NCI-H345 treated with DMSO at 0.1 percent for 48 hours (cell line): Measurements from ENCODE around the gene RAP2C.
"Not testable (repeated sequence)": the region's sequence is repeated elsewhere in the genome, so short reads cannot be mapped to it uniquely, and the experiment has no call there.

Source experiments
- DNase-seq: peaks from one replicate; lab custom pipeline; 2025; ENCODE audit not compliant: unreplicated experiment; lab: John Stamatoyannopoulos, UW

RAP2C gene

DNA sequence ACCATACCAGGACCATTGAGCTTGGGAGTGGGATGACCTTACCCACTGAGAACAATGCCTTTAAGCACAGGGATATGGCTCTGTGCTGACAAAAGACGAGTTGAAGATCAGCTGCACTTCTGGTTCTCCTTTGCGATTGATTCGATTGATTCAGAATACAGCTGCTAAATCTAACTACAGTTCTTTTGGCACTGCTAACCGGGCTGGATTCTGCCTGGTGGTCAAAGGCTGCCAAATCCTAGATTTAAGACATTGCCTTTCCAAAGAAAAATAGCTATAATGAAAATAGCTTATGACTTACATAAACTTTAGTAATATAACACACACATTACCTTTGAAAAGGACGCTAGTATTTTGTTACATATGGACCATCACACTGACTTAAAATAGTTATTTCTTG is 18.3 kb downstream of the RAP2C start:
- DNase-seq: no peak

DNA sequence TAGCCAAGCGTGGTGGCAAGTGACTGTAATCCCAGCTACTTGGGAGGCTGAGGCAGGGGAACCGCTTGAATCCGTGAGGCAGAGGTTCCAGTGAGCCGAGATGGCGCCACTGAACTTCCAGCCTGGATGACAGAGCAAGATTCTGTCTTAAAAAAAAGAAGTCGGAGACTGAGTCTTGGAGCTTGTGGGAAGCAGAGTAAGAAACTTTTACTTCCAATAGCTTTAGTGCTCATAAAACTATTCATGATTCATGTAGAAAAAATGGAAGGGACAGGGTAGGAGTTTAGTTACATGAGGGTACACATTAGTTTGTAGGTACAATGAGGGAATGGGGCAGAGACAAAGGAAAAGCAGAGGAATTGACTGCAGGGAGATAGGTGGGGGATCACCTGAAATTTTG is 19.3 kb downstream of the RAP2C start:
- DNase-seq: no peak

DNA sequence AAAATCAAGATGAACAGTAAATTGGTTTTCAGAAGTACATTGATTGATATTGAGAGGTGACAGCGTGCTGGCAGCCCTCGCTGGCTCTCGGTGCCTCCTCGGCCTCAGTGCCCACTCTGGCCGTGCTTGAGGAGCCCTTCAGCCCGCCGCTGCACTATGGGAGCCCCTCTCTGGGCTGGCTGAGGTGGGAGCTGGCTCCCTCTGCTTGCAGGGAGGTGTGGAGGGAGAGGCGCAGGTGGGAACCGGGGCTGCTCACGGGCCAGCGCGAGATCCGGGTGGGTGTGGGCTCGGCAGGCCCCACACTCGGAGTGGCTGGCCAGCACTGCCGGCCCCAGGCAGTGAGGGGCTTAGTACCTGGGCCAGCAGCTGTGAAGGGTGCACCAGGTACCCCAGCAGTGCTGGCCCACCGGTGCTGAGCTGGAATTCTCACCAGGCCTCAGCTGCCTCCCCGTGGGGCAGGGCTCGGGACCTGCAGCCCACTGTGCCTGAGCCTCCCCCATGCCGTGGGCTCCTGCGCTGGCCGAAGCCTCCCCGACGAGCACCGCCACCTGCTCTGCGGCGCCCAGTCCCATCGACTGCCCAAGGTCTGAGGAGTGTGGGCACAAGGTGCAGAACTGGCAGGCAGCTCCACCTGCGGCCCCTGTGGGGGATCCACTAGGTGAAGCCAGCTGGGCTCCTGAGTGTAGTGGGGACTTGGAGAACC is 25.2 kb downstream of the RAP2C start:
- DNase-seq: no peak

DNA sequence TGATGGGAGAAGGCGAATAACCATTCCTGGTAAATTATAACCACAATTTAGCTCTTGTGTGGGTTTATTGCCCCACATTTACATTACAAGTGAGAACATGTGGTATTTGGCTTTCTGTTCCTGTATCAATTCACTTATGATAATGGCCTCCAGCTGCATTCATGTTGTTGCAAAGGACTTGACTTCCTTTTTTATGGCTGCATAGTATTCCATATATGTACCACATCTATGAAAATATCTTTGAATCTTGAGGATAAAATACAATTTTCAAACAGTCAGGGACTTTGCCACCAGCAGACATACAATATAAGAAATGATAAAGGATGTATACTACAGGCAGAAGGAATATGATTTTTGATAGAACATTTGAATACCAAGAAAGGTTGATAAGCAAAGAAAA is 27.3 kb downstream of the RAP2C start:
- no peak for DNase-seq

DNA sequence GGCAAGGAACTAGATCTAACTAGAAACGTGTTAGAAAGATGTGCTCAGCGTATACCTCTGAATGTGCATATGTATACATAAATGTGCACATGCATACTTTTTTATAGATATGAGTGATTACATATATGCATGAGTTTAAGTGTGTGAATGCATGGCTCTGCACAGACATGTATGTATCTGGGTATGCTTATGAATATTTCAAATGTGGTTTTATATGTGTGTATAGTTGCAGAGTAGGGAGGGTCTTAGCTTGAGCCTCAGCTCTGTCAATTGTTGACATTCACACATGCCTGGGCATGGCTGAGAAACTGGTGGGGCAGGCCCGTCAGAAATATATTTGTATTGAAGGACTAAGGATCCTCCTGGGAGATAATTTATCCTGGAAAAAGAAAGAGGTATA is 31.1 kb downstream of the RAP2C start:
- DNase-seq: no peak

DNA sequence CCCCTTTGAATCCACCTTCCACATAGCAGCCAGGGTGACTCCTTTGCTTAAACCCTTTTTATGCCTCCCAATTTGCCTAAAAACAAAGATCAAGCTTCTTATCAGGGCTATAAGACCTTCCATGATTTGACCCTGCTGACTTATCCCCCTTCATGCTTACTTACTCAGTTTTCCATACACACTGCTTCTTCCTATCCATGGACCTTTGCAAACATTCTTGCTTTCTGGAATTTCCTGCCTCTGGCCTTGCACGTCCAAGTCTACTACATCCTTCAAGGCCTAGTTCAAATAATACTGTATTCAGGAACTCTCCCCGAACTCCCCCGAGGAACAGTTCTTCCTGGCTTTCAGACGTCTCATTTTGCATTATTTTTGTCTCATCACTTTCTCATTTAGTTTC is 31.8 kb downstream of the RAP2C start:
- DNase-seq: no peak

DNA sequence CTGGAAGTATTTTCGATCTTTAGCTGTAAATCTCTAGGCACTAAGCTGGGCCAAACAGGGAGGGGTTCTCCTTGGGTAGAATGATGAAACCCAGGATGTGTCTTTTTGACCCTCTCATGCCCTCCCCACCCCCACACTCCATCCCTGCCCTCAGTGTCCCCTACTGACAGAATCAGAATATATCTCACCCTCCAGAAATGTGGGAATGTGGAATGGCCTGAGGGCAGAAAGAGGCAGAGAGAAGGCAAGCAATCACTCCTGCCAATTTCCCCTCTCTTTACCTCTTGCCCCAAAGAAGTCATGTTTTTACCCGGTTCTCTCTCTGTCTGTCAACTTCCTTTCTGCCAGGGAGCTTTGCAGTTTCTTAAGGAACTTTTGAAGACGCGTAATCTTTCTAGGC is 34.4 kb downstream of the RAP2C start:
- no peak for DNase-seq

DNA sequence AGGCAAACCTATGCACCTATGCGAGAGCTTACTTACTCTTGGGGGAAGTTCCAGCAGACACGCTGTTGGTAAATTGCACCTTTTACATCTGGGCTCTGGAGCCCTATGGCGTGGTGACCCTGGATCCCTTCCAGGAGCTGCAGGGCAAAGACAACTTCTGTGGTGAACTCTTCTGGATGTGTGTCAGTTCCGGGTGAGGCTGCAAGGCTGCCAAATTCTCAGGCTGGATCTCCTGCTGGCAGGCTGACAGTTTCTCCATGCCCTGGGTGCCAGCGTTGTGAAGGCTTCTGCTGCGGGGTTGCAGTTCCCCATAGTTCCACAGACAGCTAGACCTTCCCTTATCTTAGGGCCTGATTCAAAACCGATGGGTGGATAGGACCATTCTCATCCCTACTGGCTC is 37.9 kb downstream of the RAP2C start:
- no peak for DNase-seq

DNA sequence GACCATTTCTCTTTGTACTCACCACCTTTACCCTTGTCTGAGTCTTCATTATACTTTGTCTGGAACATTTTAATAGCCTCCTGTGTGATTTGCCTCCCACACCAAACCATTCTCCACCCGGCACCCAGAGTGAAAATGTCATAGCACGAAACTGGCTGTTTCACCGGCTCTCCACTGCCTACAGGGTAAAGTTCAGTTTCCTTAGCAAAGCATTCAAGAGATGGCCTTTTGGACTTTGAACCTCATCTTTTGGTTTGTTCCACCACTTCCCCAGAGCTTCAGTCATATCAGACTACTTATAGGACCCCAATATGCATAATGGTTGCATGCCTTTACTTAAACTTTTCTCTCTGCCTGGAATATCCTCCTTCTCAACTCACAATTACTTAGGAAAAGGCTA is 38.3 kb downstream of the RAP2C start:
- DNase-seq: no peak

DNA sequence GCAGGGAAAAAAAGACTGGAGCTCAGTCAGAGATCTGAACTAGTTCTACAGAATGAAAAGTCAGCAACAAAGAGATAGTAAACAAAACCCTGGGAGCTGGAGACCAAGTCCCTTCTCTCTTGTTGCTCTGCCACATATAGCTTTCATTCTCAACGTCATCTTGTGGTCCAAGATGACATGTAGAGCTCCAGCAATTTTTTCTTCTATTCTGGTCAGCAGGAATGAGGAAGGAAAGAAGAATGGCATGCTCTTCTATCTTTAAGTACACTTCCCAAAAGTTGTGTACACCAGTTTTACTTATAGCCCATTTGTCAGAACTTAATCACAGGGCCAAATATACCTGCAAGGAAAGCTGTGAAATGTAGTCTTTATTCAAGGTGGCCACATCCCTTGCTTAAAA is 45.6 kb downstream of the RAP2C start:
- DNase-seq: no peak

DNA sequence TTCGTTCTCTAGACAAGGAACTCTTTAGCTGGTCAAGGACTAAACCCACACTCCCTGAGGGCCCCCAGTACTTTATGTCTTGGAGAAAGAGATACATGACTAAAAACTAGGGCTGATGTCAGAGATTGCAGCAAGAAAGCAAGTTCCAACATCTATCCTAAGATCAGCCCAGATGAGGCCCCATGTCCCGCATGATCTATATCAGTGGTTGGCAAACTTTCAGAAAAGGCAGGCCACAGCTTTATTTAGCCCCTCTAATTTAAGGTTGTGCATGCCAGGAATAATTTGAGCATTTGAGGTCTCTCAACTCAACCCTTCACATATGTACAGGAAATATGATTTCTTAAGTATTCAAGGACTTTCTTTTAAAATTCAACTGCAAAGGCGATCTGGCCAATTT is 47.4 kb downstream of the RAP2C start:
- no peak for DNase-seq

DNA sequence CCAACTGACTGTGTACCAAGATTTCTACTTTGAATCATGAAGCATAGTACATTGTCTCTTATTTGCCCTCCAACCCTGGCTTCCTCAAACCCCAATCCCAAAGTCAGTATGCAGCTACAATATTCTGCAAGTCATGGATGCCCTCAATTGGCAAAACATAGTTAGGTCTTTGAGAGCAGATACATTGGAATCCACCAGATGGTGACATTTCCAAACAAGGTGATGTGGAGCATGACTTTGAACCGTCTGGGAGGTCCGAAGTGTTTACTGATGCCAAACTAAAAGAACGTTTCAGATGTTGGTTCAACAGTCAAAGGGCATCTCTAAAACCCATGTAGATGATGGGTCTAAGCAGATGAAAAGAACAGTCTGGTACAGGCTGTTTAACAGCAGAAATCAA is 47.8 kb downstream of the RAP2C start:
- DNase-seq: no peak

DNA sequence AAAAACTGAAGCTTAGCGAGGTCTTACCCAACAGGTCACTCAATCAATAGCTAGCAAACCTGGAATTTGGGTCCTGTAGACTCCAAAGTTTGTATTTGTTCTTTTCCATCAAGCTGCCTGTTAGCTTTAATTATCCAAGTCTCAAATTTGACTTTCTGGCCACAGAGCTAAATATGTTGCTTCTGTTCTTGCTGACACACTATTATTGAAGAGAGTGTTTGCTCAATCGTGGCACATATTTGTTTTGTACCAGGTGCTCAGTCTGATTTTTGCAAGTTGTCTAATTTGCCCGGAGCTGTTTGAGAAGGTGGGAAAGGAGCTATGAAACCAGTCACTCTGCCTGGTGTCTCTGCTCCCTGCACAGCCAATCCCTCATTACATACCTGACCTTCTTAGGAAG is 49.7 kb downstream of the RAP2C start:
- DNase-seq: peak; percentile 23

DNA sequence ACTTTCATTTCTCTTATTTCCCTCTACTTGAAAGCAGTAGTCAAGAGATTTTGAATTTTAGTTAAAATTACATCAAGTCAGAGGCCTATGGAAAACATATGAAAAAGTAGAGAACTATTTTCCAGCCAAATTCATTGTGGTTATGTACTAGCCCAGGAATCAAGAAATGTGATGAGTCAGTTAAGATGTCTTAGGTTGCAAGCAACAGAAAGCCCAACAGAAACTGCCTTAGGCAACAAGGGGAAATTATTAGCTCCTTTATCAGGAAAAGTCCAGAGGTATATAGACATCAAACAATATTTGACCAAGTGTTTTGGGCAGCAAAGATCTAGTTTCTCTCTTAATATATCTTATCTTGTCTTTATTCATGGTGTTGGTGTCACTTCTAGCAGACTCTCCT is 53.6 kb downstream of the RAP2C start:
- no peak for DNase-seq

DNA sequence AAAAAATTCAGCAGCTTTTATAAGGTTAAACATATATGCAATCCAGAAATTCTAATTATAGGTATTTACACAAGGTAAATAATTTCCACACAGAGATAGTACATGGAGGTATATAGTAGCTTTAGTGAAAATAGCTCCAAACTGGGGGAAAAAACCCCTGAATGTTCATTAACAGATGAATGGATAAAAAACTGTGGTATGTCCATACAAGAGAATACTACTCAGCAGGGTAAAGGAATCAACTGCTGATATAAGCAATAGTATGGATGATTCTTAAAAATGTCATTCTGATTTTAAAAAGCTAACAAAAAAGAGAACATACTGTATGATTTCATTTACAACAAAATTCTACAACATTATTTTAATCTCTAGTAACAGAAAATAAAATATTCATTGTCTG is 54.2 kb downstream of the RAP2C start:
- no peak for DNase-seq

DNA sequence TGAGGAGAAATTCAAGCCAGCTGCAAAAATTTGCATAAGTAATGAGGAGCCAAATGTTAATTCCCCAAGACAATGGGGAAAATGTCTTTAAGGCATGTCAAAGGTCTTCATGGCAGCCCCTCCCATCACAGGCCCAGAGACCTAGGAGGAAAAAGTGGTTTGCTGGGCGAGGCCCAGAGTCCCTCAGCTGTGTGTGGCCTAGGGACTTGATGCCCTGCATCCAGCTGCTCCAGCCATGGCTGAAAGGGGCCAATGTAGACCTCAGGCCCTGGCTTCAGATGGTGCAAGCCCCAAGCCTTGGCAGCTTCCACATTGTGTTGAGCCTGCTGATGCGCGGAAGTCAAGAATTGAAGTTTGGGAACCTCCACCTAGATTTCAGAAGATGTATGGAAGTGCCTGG is 56.2 kb downstream of the RAP2C start:
- not testable (repeated sequence) for DNase-seq

DNA sequence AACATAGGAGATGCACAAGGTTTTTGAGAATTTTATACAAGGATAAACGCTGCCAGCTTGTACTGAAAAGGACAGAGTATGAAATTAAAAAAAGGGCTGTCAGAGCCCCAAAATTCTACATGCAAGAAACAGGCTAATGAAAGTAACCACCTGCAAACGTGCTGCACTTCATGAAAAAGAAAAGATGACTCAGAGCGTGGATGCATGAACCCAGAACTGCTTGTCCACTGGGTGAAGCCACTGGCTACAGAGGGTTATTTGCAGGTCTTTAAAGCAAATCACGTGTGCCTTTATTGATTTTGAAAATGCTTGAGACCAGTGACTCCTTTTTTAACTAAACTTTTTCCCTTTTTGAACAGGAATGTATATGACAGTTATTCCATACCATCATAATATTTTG is 66.1 kb downstream of the RAP2C start:
- no peak for DNase-seq
